ENCODE results near the gene SEMA3C. TPM values are rescaled to one million over a fixed set of nuclear protein-coding genes. Genes with fewer than 3 reads are reported as not detected.

The SEMA3C gene
- total RNA-seq, 2 donors from 2014 or later, result not detected

DNA sequence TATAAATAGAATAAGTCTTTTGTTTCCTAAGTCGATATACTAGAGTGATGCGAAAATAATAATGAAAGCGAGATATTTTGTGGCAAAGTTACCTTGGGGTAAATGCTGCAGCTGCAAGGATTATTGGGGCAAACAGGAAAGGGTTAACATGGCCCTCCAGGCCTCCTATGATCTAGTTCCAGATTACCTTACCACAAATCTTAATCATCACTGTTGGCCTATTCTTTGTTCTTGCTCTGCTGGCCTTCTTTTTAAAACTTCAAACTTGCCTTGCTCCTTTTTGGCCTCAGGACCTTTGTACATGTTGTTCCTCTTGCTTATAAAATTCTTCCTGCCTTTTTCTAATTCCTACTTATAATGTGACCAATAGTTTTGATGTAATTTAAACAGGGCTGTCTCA lies 81.5 kb downstream of the SEMA3C start:
- no peaks in the 10 kb centered on the region for H3K36me3 Mint-ChIP-seq (ENCODE audit: low read depth)
- peaks cover 14% of the 10 kb centered on the region for H3K9me3 Mint-ChIP-seq
- H3K4me3 Mint-ChIP-seq, result no peak overlapping the region
- ATAC-seq (replicated peaks), result no peak
- no peaks in the 10 kb centered on the region for H3K4me1 Mint-ChIP-seq
- H3K27me3 Mint-ChIP-seq, result no peaks in the 10 kb centered on the region
- H3K27ac Mint-ChIP-seq, result no peak overlapping the region

DNA sequence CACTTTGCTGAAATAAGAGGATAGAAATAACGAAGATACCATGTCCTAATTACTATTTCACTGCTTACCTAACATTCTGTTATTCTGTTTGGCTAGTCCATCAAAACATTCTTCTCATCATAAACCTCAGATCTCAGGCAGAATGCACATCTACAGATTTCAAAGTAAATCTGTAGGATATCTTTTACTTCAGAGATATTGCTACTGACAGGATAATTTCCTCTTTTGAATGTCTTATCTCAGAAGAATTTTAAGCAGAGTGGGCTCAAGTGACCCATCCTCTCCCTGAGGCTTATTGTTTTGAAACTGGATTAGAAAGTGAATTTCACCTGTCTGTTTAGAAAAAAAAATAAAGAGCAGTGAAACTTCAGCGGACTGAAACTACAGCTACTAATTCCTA lies 83.6 kb downstream of the SEMA3C start:
- Mint-ChIP-seq H3K4me3 (no peak overlapping the region), H3K27me3 (no peaks in the 10 kb centered on the region), H3K4me1 (no peaks in the 10 kb centered on the region), H3K27ac (no peak overlapping the region), H3K9me3 (peaks cover 14% of the 10 kb centered on the region), H3K36me3 (ENCODE audit: low read depth) (no peaks in the 10 kb centered on the region)
- no peak for ATAC-seq (replicated peaks)

DNA sequence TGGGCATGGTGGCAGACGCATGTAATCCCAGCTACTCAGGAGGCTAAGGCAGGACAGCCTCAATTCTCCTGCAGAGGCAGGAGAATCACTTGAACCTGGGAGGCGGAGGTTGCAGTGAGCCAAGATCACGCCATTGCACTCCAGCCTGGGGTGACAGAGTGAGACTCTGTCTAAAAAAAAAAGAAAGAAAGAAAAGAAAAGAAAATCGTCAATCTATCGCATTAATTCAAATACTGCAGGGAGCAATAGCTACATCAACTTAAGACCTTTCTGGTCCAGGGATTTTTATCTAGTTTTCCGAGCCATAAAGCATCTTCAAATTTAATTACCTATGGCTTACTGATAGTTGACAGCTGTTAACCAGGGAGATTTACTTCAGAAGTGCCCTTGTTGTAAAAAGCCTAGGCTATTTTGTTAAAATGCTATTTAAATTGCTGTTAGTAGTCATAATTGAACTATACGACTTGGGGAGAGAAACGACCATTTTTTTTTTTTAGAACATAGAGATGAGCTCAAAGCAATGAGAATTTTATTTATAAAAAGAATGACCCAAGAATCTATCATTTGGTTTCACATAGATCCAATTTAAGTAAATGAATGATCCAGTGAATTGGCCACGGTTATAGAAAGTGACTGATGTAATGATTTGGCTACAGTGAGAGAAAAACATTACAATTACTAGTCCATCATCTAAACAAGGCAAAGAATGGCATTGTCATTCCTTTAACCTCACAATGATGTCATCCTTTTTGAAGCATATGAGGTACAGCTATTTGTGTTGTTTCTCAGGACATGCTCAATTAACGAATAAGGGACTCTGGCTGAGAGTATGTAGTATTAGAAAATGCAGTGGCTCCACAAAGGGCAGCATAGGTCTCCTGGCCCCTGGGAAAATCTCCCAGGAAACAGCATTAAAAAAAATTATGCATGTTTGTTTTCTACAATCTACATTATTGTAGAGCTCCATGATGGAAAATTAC lies 85.3 kb downstream of the SEMA3C start:
- H3K27me3 Mint-ChIP-seq, result no peaks in the 10 kb centered on the region
- H3K4me1 Mint-ChIP-seq, result no peaks in the 10 kb centered on the region
- H3K36me3 Mint-ChIP-seq (ENCODE audit: low read depth), result no peaks in the 10 kb centered on the region
- no peak overlapping the region for H3K27ac Mint-ChIP-seq
- no peak for ATAC-seq (replicated peaks)
- H3K9me3 Mint-ChIP-seq, result peaks cover 7% of the 10 kb centered on the region
- H3K4me3 Mint-ChIP-seq, result no peak overlapping the region

DNA sequence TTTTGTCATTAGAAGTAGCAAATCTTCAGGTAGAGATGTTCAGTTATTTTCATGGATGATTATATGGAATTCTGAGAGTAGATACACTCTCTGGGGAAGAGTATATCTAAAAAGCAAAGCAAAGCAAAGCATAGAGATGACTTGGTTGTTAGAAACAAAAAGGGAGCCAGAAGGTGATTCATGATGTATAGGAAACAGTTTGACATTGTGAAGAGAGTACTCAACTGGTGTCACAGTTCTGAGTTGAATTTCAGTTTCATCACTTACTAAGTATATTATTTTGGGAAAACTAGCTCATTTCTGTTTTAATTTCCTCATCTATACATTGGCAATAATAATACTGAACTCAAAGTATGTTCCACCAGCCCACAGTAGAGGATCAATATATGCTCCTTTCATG lies 86.8 kb downstream of the SEMA3C start:
- Mint-ChIP-seq H3K36me3 (ENCODE audit: low read depth) (no peaks in the 10 kb centered on the region), H3K4me1 (no peaks in the 10 kb centered on the region), H3K9me3 (no peaks in the 10 kb centered on the region), H3K4me3 (no peak overlapping the region), H3K27me3 (no peaks in the 10 kb centered on the region), H3K27ac (no peak overlapping the region)
- ATAC-seq (replicated peaks), result no peak

DNA sequence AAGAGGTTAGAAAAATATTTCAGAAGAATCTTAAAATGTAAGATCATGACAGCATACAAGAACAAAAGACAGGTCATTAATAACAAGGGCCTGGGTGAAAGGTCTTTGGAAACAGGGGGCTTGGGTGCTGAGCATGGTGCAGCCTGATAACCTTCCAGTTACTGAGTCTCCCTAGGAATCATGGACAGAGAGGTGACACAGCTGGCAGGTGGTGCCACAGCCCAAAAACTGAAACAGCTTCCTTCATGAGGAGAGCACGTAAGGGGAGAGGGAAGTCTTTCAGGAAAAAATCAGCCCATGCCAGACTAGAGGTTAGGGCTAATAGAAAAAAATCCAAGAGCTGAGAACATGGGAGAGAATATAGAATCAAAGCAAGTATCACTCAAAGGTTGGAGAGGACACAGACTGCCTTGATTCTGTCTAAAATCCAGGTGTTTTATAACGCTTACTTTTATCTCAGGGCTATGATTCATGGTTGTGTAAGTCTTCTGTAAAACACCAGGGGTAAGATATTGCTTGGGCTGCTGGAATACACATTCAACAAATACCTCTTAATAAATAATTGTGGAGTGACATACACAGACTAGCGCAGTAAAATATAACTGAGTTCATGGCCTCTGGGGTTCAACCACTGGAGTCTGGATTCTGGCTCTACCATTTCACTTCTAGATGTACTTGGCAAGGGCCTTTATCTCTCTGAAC lies 88.1 kb downstream of the SEMA3C start:
- H3K27me3 Mint-ChIP-seq, result no peaks in the 10 kb centered on the region
- no peaks in the 10 kb centered on the region for H3K4me1 Mint-ChIP-seq
- no peak for ATAC-seq (replicated peaks)
- H3K36me3 Mint-ChIP-seq (ENCODE audit: low read depth), result no peaks in the 10 kb centered on the region
- no peak overlapping the region for H3K27ac Mint-ChIP-seq
- H3K4me3 Mint-ChIP-seq, result no peak overlapping the region
- peaks cover 6% of the 10 kb centered on the region for H3K9me3 Mint-ChIP-seq

DNA sequence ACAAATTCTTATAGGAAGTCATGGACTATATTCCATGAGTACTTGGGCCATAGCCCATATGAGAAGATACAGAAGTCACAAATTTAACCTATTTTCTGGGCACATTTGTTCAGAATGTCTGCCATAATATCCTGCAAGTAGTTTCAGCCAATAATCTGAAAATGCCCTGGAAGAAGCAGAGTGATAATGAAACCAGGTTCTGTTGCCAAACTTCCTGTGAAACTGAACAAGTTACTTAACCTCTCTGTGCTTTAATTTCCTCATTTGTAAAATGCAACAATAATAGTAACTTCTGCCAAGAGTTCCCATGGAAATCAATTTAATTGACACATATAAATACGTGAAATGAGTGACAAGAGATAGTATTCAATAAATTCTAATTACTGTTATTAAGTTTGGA lies 88.8 kb downstream of the SEMA3C start:
- Mint-ChIP-seq H3K4me3 (no peak overlapping the region), H3K27ac (no peak overlapping the region), H3K9me3 (peaks cover 6% of the 10 kb centered on the region), H3K27me3 (no peaks in the 10 kb centered on the region), H3K4me1 (no peaks in the 10 kb centered on the region), H3K36me3 (ENCODE audit: low read depth) (no peaks in the 10 kb centered on the region)
- no peak for ATAC-seq (replicated peaks)

DNA sequence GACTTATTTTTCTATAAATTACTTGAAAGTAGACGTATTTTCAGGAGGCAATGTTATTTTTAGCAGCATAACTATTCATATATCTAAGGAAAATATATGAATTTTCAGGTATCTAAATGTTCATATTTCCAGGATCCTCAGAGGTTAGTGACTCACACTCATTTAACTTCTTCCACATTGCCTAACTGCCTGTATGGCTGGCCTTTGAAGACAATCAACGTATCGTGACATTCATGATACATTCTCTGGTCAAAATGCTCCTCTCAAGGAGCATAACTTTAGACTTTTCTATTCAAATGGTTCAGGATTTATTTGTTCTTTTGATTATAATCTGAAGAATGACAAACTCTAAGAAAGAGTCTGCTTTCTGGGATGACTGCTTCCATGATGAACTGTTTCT lies 89.3 kb downstream of the SEMA3C start:
- Mint-ChIP-seq H3K36me3 (ENCODE audit: low read depth) (no peaks in the 10 kb centered on the region), H3K27me3 (no peaks in the 10 kb centered on the region), H3K4me3 (no peak overlapping the region), H3K4me1 (no peaks in the 10 kb centered on the region), H3K9me3 (peaks cover 6% of the 10 kb centered on the region), H3K27ac (no peak overlapping the region)
- no peak for ATAC-seq (replicated peaks)

DNA sequence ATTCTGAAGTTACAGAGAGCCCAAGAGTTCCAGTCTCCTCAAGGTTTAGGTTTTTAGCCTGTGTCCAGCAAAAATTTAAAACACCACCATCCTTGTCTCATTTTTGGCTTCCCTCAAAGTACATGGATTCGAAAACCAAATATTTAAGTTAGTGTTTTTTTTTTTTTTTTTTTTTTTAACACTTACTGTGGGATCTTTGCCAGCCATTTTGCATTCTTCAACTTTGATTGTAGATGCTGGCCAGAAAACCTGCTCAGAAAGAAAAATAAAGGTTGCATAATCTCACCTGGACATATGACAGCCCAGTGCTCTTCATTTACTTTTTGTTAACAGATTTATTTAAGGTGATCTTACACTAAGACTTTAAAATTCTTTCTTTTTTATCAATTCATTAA lies 91.6 kb downstream of the SEMA3C start:
- no peak overlapping the region for H3K27ac Mint-ChIP-seq
- H3K4me3 Mint-ChIP-seq, result no peak overlapping the region
- H3K4me1 Mint-ChIP-seq, result no peaks in the 10 kb centered on the region
- no peaks in the 10 kb centered on the region for H3K27me3 Mint-ChIP-seq
- no peak for ATAC-seq (replicated peaks)
- H3K36me3 Mint-ChIP-seq (ENCODE audit: low read depth), result no peaks in the 10 kb centered on the region
- peaks cover 9% of the 10 kb centered on the region for H3K9me3 Mint-ChIP-seq

DNA sequence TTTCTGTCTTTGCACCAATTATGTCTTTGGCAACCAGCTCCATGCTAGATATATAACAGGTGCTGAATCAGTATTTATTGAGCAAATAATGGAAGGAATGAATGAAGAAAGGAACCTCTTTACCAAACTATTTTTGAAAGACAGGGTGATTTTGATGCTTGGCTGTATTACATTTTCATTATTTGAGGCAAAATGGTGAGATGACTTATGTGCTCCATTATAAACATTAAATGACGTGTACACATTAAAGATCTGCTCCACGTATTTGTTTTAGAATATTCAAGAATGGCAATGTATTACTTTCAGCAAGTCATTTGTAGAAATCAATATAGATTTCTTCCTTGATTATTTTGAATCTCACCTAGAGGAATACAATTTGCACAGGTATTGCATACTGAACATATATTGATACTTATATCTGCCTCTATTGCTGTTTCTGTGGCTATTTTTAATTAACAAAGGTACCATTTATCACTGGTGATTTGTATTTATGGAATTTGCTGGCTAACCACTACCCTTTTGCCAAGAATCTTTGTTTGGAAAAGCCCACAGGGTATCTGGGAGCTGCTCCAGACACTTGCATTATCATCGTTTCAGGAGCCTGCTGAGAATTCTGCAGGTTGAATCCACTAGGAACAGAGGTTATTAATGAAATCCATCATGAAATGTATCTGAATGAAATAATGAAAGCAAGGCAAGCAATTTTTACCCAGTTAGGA lies 92.2 kb downstream of the SEMA3C start:
- Mint-ChIP-seq H3K9me3 (peaks cover 13% of the 10 kb centered on the region), H3K36me3 (ENCODE audit: low read depth) (no peaks in the 10 kb centered on the region), H3K4me3 (no peak overlapping the region), H3K27me3 (no peaks in the 10 kb centered on the region), H3K27ac (no peak overlapping the region), H3K4me1 (no peaks in the 10 kb centered on the region)
- ATAC-seq (replicated peaks), result no peak

DNA sequence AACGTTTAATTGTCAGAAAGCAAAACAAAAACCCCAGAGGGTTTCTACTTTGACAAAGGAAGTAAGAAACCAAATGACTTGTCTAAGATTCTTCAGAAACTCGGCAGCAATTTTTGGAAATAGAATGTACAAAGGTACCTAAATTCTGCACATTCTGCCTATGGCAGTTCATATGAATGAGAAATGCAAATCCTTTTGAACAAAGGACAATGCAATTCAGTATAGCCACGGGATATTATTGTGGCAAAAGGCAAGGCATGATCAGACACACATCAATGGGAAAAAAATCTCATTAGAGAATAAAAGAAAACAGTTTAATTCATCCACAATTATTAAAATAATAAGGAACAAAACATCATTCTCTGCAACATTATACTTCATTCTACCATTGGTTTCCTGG lies 93.4 kb downstream of the SEMA3C start:
- H3K9me3 Mint-ChIP-seq, result peaks cover 13% of the 10 kb centered on the region
- ATAC-seq (replicated peaks), result no peak
- H3K4me3 Mint-ChIP-seq, result no peak overlapping the region
- no peaks in the 10 kb centered on the region for H3K36me3 Mint-ChIP-seq (ENCODE audit: low read depth)
- no peak overlapping the region for H3K27ac Mint-ChIP-seq
- H3K27me3 Mint-ChIP-seq, result no peaks in the 10 kb centered on the region
- no peaks in the 10 kb centered on the region for H3K4me1 Mint-ChIP-seq

DNA sequence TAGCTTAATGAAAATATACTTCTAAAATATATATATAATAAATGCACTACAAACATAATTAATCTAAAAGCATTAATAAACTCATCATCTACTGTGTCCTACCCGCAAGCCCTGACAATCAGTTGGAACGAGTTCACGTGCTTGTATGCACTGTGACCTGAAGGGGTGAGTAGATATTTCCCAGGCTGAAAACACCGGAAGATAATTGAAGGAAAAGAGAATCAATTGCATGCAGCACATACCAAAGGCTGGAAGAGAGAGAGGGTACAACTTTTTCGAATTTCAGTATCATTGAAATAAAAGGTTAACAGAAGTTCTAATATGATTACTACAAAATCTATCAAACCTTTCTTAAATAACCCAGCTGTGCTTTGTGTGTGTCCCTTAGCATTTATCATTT lies 94.6 kb downstream of the SEMA3C start:
- no peak overlapping the region for H3K4me3 Mint-ChIP-seq
- no peaks in the 10 kb centered on the region for H3K27me3 Mint-ChIP-seq
- H3K4me1 Mint-ChIP-seq, result no peaks in the 10 kb centered on the region
- ATAC-seq (replicated peaks), result no peak
- no peak overlapping the region for H3K27ac Mint-ChIP-seq
- no peaks in the 10 kb centered on the region for H3K36me3 Mint-ChIP-seq (ENCODE audit: low read depth)
- peaks cover 13% of the 10 kb centered on the region for H3K9me3 Mint-ChIP-seq

DNA sequence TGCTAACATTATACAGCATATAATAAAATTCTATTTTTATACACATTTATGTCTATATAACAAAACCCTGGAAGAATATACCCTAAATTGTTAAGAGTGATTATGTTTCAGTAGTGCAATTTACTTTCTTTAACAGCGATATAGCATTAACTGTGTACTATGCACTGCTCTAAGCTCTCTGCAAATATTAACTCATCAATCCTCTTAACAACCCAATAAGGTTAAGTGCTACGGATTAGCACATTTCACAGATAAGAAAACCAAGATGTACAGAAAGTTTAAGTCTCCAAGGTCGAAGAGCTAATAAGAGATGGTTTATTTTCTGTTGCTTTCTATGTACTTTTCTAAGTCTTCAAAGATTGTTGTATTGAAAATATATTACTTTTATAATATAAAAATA lies 95.8 kb downstream of the SEMA3C start:
- no peak for ATAC-seq (replicated peaks)
- H3K36me3 Mint-ChIP-seq (ENCODE audit: low read depth), result no peaks in the 10 kb centered on the region
- H3K27me3 Mint-ChIP-seq, result no peaks in the 10 kb centered on the region
- H3K4me3 Mint-ChIP-seq, result no peak overlapping the region
- H3K27ac Mint-ChIP-seq, result no peak overlapping the region
- no peaks in the 10 kb centered on the region for H3K4me1 Mint-ChIP-seq
- H3K9me3 Mint-ChIP-seq, result peaks cover 13% of the 10 kb centered on the region

DNA sequence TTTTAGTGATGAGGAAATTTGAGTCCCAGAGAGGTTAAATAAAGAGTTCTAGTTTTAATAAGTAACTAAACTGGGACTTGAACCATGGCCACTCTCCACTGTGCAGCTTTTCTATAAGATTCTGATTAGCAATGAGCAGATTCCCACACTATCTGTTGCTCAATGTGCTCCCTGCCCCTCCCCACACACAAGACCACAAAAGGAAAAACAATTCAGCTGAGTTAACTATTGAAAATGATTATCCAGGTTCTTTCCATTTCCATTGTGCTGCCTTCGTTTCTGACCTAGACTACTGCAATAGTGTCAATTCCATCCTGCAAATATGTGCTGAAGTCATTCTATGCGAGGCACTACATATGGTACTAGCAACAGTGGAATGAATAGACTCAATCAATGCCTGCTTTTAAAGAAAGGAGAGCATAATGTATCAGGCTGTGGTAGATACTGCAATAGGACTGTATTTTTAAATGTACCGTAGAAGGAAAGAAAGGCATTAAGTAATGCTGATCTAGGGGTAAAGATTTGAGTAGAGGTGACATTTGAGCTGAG lies 97.0 kb downstream of the SEMA3C start:
- Mint-ChIP-seq H3K27me3 (no peaks in the 10 kb centered on the region), H3K27ac (no peak overlapping the region), H3K36me3 (ENCODE audit: low read depth) (no peaks in the 10 kb centered on the region), H3K4me3 (no peak overlapping the region), H3K9me3 (peaks cover 13% of the 10 kb centered on the region), H3K4me1 (no peaks in the 10 kb centered on the region)
- ATAC-seq (replicated peaks), result no peak

DNA sequence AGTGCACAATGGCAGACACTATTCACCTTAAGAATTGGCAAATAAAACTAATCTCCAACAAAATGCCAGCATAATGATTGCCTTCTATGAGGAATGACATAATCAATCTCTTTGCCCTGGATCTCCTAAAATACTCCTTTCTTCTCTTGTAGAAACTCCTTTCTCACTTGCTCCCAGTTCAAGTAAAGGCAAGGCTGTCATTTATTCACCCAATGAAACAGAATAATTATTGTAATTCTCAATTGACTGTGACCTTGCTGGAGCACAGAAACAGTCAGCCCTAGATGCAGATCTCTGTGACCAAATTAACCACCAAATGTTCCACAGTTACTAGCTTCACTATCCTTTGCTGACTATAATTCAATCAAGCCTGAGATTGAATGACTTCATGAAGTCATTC lies 99.3 kb downstream of the SEMA3C start:
- no peak overlapping the region for H3K27ac Mint-ChIP-seq
- H3K4me1 Mint-ChIP-seq, result no peaks in the 10 kb centered on the region
- peaks cover 13% of the 10 kb centered on the region for H3K9me3 Mint-ChIP-seq
- no peak for ATAC-seq (replicated peaks)
- H3K4me3 Mint-ChIP-seq, result no peak overlapping the region
- H3K36me3 Mint-ChIP-seq (ENCODE audit: low read depth), result no peaks in the 10 kb centered on the region
- H3K27me3 Mint-ChIP-seq, result no peaks in the 10 kb centered on the region
